ENCODE results near the gene TRIM46. TPM values are rescaled to one million over a fixed set of nuclear protein-coding genes. Genes with fewer than 3 reads are reported as not detected.

The TRIM46 gene
- total RNA-seq, 2 experiments from 2014 or later: 4.6 to 4.9 TPM

DNA sequence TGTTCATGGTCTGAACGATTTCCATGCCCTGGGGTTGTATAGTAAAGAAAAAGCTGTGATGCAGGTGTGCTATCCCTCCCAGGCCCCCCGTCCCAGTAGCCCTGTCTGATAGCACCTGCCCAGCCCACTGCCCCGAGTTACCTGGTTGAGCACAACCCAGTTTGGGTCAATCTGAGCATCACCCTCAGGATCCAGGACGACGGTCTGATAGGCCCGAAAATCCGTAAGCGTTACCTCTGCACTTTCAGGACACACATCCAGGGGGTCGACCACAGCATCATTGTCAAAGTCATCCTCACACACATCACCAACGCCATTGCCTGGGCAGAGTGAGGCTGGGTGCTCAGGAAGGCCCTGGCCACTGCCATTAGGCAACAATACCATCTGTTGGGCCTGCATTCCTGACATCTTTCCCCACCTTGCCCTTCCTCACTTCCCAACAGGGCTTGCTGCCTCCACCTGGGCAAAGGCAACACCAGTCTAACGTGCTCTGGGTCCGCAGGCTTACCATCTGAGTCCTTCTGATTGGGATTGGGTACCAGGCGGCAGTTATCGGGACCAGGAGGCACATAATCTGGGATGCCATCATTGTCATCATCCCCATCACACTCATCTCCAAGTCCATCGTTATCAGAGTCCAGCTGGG is 24.4 kb downstream of the TRIM46 start:
- Mint-ChIP-seq H3K27ac (no peak overlapping the region), H3K36me3 (peaks cover 12% of the 10 kb centered on the region), H3K9me3 (no peaks in the 10 kb centered on the region), H3K4me3 (no peak overlapping the region), H3K4me1 (peaks cover 27% of the 10 kb centered on the region), H3K27me3 (peaks cover 5% of the 10 kb centered on the region)
- DNase-seq: no peak

- peaks cover 2% of the 10 kb centered on the region for H3K27me3 Mint-ChIP-seq
- H3K27ac Mint-ChIP-seq: no peak overlapping the region
- DNase-seq: no peak
- peaks cover 22% of the 10 kb centered on the region for H3K4me1 Mint-ChIP-seq
- H3K36me3 Mint-ChIP-seq: peaks cover 12% of the 10 kb centered on the region
- no peak overlapping the region for H3K4me3 Mint-ChIP-seq
- H3K9me3 Mint-ChIP-seq: no peaks in the 10 kb centered on the region
Observed at GRCh38 chr1:155198547-155198906, 24.9 kb downstream of the TRIM46 start.

GRCh38 chr1:155199792-155200191 is 26.1 kb downstream of the TRIM46 start:
- no peak overlapping the region for H3K4me3 Mint-ChIP-seq
- H3K9me3 Mint-ChIP-seq: no peaks in the 10 kb centered on the region
- H3K27ac Mint-ChIP-seq: no peak overlapping the region
- peaks cover 12% of the 10 kb centered on the region for H3K4me1 Mint-ChIP-seq
- DNase-seq: no peak
- no peaks in the 10 kb centered on the region for H3K27me3 Mint-ChIP-seq
- H3K36me3 Mint-ChIP-seq: peaks cover 6% of the 10 kb centered on the region

DNA sequence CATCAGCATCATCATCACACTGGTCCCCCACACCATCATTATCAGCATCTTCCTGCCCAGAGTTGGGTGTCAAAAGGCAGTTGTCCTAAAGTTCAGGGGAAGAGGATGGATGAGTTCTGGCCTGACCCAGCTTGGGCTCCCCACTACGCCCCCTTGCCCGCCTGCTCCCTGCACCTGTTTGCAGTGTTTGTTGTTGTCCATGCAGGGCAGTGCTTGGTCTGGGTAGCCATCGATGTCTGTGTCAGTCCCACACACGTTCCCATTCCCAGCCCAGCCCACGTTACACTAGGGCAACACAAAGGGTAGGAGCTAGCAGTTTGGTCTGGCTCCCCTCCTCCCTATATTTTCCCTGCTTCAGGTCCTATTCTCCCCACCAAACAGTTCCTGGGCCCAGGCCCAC is 27.3 kb downstream of the TRIM46 start:
- Mint-ChIP-seq H3K9me3 (no peaks in the 10 kb centered on the region), H3K27me3 (no peaks in the 10 kb centered on the region), H3K4me1 (peaks cover 4% of the 10 kb centered on the region), H3K4me3 (no peak overlapping the region), H3K27ac (no peak overlapping the region), H3K36me3 (peaks cover 6% of the 10 kb centered on the region)
- DNase-seq: no peak

- H3K9me3 Mint-ChIP-seq: no peaks in the 10 kb centered on the region
- no peak overlapping the region for H3K27ac Mint-ChIP-seq
- H3K4me3 Mint-ChIP-seq: no peak overlapping the region
- no peak for DNase-seq
- H3K4me1 Mint-ChIP-seq: peaks cover 5% of the 10 kb centered on the region
- H3K36me3 Mint-ChIP-seq: peaks cover 4% of the 10 kb centered on the region
- H3K27me3 Mint-ChIP-seq: no peaks in the 10 kb centered on the region
Observed at GRCh38 chr1:155202198-155202597, 28.5 kb downstream of the TRIM46 start.

GRCh38 chr1:155202731-155203515 is 29.3 kb downstream of the TRIM46 start:
- Mint-ChIP-seq H3K27me3 (no peaks in the 10 kb centered on the region), H3K4me3 (no peak overlapping the region), H3K4me1 (peaks cover 10% of the 10 kb centered on the region), H3K9me3 (no peaks in the 10 kb centered on the region), H3K27ac (no peak overlapping the region), H3K36me3 (peaks cover 4% of the 10 kb centered on the region)
- DNase-seq: no peak

- no peaks in the 10 kb centered on the region for H3K27me3 Mint-ChIP-seq
- H3K4me1 Mint-ChIP-seq: peaks cover 17% of the 10 kb centered on the region
- DNase-seq: no peak
- no peaks in the 10 kb centered on the region for H3K9me3 Mint-ChIP-seq
- H3K4me3 Mint-ChIP-seq: no peak overlapping the region
- H3K36me3 Mint-ChIP-seq: no peaks in the 10 kb centered on the region
- no peak overlapping the region for H3K27ac Mint-ChIP-seq
Observed at GRCh38 chr1:155205035-155205434, 31.4 kb downstream of the TRIM46 start.

DNA sequence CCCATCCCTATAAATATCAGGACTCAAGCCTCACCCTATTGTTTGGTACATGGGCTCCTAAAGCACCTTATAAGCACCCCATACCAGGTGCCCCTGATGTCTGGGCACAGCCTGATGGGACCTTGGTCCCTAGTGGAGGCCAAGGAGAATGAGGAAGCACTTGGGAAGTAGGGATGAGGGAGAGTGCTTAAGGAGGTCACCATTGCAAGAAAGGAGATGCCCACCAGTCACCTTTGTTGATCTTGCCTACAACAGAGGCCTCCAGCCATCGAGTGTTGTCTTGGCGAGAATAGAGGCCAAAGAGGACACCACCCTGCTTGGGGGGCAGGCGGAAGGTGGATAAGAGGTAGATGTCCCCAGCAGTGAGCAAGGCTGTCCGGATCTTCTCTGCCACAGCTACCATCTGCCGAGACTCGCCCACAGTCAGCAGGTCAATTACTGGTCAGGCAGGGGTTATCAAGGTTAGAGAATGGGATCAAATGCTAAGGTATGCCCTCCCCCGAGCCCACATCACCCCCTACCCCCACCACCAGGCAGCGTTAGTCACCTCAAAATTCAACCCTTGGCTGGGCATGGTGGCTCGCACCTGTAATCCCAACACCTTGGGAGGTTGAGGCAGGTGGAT is 32.4 kb downstream of the TRIM46 start:
- Mint-ChIP-seq H3K4me1 (peaks cover 25% of the 10 kb centered on the region), H3K27ac (no peak overlapping the region), H3K9me3 (no peaks in the 10 kb centered on the region), H3K27me3 (no peaks in the 10 kb centered on the region), H3K4me3 (no peak overlapping the region), H3K36me3 (no peaks in the 10 kb centered on the region)
- DNase-seq: no peak

- peaks cover 25% of the 10 kb centered on the region for H3K4me1 Mint-ChIP-seq
- H3K27me3 Mint-ChIP-seq: no peaks in the 10 kb centered on the region
- peak overlapping the region; percentile 67 for H3K27ac Mint-ChIP-seq
- no peaks in the 10 kb centered on the region for H3K36me3 Mint-ChIP-seq
- peak; percentile 87 for DNase-seq
- peak overlapping the region; percentile 56 for H3K4me3 Mint-ChIP-seq
- no peaks in the 10 kb centered on the region for H3K9me3 Mint-ChIP-seq
Observed at GRCh38 chr1:155206891-155207805, 33.5 kb downstream of the TRIM46 start.

- H3K9me3 Mint-ChIP-seq: no peaks in the 10 kb centered on the region
- no peaks in the 10 kb centered on the region for H3K36me3 Mint-ChIP-seq
- peaks cover 25% of the 10 kb centered on the region for H3K4me1 Mint-ChIP-seq
- no peak for DNase-seq
- peak within 1 kb of the TSS; percentile 83 for H3K27ac Mint-ChIP-seq
- peak within 1 kb of the TSS; percentile 93 for H3K4me3 Mint-ChIP-seq
- no peaks in the 10 kb centered on the region for H3K27me3 Mint-ChIP-seq
Observed at GRCh38 chr1:155207806-155208540, 34.3 kb downstream of the TRIM46 start, which contains the start of gene THBS3. Gene THBS3 (minus strand): TSS chr1:155207897. CDS start chr1:155207876, 21 bp downstream.

- DNase-seq: peak; percentile 92
- Mint-ChIP-seq H3K9me3 (no peaks in the 10 kb centered on the region), H3K27ac (peak within 1 kb of the TSS; percentile 83), H3K4me1 (peaks cover 25% of the 10 kb centered on the region), H3K27me3 (no peaks in the 10 kb centered on the region), H3K36me3 (no peaks in the 10 kb centered on the region), H3K4me3 (peak within 1 kb of the TSS; percentile 93)
Observed at GRCh38 chr1:155208541-155209311, 35.1 kb downstream of the TRIM46 start, which contains the start of gene MTX1. Gene MTX1 (plus strand): TSS chr1:155208695. CDS start chr1:155208805, 110 bp downstream.

GRCh38 chr1:155209312-155209721 is 35.7 kb downstream of the TRIM46 start:
- H3K36me3 Mint-ChIP-seq: no peaks in the 10 kb centered on the region
- peaks cover 25% of the 10 kb centered on the region for H3K4me1 Mint-ChIP-seq
- no peaks in the 10 kb centered on the region for H3K27me3 Mint-ChIP-seq
- H3K9me3 Mint-ChIP-seq: no peaks in the 10 kb centered on the region
- H3K27ac Mint-ChIP-seq: peak overlapping the region; percentile 83
- no peak for DNase-seq
- peak overlapping the region; percentile 93 for H3K4me3 Mint-ChIP-seq

GRCh38 chr1:155210314-155211104 is 36.9 kb downstream of the TRIM46 start:
- Mint-ChIP-seq H3K4me1 (peaks cover 25% of the 10 kb centered on the region), H3K9me3 (no peaks in the 10 kb centered on the region), H3K36me3 (no peaks in the 10 kb centered on the region), H3K4me3 (peak overlapping the region; percentile 93), H3K27ac (peak overlapping the region; percentile 34), H3K27me3 (no peaks in the 10 kb centered on the region)
- no peak for DNase-seq
